ENCODE results near the gene PPP1R1A.

DNA sequence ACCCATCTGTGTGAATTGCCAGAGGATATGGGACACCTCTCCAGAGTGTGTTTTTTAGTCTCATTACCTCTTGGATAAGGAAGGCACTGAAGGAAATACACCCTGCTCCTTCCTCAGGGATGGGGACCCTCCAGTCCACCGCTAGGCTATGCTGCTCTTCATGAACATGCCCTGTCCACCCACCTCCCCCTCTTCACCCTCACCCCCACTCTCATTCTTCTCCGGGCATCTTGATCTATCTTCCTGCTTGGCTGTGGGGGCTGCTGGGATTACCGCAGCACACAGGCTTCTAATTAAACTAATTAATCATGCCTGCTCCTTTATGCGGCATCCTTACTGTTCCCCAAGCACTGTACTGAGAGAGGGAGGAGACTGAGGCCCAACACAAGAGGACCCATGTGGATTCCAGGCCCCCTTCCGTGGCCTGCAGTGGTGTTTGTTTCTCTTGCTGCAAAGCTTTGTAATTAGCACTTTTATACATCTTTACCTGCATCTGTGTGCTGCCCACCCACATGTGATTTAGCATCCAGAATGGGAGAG lies 46.6 kb downstream of the PPP1R1A start:
- TF ChIP-seq POLR2A (IDR thresholded peaks at IDR 0.05) = no peak
- TF ChIP-seq, protein P1, sequence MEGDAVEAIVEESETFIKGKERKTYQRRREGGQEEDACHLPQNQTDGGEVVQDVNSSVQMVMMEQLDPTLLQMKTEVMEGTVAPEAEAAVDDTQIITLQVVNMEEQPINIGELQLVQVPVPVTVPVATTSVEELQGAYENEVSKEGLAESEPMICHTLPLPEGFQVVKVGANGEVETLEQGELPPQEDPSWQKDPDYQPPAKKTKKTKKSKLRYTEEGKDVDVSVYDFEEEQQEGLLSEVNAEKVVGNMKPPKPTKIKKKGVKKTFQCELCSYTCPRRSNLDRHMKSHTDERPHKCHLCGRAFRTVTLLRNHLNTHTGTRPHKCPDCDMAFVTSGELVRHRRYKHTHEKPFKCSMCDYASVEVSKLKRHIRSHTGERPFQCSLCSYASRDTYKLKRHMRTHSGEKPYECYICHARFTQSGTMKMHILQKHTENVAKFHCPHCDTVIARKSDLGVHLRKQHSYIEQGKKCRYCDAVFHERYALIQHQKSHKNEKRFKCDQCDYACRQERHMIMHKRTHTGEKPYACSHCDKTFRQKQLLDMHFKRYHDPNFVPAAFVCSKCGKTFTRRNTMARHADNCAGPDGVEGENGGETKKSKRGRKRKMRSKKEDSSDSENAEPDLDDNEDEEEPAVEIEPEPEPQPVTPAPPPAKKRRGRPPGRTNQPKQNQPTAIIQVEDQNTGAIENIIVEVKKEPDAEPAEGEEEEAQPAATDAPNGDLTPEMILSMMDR (IDR thresholded peaks at IDR 0.05) = no peak
